ENCODE measurements around the gene AFAP1L1.

Gene AFAP1L1

DNA sequence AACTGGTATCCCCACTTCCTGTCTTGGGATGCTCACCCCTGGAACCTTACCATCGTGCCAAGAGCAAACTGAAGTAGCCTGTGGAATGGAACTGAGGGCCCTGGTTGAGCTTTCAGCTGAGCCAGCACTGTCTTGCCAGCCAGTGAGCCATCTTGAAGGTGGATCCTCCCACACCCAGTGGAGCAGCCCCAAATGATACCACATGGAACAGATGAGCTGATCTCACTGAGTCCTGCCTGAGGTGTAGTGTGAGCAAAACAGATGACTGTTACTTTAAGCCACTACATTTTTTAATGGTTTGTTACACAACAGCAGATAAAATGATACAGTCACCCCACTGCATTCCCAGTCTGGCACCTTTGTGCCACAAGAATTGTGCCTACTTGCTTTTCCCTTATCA is 84.0 kb downstream of the AFAP1L1 start:
- peak in 1 of 2 experiments; percentile 16 for DNase-seq

DNA sequence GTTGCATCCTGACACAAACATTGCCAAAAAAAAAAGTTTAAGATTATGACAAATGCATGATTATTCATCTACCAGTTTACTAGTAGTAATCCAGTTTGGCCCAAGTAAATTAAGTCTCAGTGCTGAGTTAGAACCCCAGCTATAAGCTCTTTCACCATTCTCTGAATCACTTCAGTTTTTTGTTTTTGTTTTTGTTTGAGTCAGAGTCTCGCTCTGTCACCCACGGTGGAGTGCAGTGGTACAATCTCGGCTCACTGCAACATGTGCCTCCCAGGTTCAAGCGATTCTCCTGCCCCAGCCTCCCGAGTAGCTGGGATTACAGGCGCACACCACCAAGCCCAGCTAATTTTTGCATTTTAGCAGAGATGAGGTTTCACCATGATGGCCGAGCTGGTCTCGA is 84.7 kb downstream of the AFAP1L1 start:
- no peak for DNase-seq

DNA sequence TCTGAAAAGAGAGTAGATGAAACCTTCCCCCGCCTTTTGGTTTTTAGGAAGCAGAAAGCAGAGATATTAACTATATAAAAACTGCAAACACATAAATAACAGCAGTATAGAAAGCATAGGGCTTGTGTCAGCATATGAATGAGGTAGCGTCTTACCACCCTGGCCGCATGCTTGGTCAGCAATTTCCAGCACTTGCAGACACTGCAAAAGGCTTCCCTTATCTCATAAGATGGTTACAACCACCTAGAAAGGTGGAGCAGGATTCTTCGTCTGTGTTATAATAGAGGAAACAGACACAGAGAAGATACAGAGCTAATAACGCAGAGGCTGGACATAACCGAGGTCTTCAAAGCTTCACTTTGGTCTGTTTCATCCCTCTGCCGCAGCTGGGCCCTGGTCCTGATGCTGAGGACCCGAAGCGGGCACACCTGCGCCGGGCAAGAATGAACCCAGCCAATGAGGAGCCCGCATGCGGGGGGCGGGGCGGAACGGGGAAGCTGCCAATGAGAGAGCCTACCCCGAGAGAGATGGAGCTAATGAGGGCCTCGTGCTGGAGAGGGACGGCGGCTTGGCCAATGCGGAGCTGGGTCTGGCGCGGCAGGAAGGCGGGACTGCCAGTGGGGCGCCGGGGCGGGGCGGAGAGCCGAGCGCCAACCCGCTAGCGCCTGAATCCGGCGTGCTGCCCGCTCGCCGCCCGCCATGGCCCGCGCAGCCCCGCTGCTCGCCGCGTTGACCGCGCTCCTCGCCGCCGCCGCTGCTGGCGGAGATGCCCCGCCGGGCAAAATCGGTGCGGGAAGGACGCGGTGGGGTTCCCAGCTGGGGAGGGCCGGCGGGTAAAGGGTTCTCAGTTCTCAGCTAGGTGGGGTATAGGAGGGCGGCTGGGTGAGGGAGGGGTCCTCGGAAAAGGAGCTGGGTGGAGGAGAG is 86.0 kb downstream of the AFAP1L1 start, which contains the start of gene PCYOX1L:
PCYOX1L (plus strand) TSS at position 677 of the 924 bp plus-strand sequence; CDS start at position 700, 23 bp downstream.
- DNase-seq, result peak; percentile 97 to 98

DNA sequence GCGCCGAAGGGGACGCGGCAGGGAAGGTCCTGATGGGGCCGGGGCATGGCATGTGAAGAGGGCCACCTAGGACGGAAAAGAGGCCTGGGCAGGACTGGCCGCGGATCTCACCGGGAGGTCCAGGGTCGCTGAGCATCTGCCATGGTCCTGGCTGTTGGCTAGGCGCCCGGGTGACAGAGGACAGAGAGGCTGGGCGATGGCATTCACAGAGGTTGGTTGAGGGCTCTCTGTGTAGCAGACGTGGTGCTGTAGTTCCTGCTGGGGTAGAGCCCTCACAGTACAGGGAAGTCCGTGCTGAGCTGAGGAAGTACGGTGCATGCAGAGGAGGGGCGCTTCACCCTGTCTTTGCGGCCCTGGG is 86.6 kb downstream of the AFAP1L1 start:
- DNase-seq, result peak in 1 of 2 experiments; percentile 9

DNA sequence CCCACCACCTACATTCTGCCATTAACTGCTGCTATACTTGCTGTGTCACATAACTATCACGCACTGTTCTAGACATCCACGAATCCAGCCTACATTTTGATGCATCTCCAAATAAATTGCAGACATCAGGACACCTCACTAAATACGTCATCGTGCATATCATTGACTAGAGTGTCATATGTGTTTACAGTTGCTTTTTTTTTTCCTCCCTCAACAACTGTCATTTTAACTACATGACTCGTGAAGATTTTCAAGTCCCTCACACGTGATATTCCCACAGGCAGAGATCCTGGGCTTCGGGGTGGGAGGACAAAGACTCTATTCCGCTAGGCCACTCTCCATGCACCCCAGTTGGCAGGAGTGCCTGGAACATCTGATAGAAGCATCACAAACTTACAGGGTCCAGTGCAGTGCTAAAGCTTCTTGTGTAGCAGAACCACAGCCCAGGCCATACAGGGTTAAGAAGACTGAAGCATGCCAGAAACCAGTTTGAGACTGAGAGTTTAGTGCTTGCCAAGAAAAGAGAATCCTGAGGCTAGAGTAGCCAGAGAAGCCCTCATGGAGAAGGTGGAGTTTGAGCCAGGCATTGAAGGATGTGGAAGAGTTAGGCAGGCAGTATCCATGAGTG is 87.3 kb downstream of the AFAP1L1 start:
- DNase-seq, result no peak

DNA sequence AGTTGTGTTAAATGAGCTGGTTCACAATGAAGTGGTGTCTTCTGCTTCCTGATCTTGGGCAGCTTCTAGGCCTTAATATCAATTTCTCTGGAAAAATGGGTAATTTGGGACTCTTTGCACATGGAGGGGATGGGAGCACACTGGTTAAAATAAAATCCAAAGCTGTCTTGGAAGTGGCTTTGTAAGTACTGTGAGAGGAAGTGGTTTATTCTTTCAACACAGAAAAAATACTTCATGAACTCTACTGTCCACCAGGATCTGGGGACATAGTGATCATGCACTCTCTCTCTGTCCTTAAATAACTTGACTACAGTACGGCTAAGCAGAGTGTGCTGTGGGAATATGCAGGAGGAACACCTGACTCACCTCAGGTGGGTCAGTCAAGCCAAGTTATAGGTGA is 88.6 kb downstream of the AFAP1L1 start:
- DNase-seq, result no peak

DNA sequence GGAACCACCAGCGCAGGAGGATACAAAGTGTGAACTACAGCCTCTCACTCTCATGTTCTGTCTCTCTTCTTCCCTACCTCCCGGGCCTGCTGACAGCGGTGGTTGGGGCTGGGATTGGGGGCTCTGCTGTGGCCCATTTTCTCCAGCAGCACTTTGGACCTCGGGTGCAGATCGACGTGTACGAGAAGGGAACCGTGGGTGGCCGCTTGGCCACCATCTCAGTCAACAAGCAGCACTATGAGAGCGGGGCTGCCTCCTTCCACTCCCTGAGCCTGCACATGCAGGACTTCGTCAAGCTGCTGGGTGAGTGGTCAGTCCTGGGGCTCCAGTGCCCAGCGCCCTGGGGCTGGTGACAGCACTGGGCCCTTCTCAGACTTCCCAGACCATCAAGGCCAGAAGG is 90.9 kb downstream of the AFAP1L1 start:
- DNase-seq, result no peak

DNA sequence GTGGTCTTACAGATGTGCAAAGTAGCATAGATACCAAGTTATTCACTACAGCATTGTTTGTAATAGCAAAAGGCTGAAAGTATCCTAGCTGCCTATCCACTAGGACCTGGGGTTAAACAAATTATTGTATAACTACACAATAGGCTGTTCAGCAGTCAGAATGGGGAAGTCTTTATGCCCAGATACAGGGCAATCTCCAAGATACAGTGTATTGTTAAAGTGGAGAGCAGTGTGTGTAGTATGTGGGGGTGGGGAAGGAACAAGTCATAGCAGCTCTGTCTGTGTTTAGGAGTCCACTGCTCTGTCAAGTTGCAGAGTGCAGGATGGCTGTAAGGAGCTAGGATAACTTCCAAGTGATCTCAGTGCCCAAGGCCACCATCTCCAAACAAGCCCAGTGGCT is 91.7 kb downstream of the AFAP1L1 start:
- no peak for DNase-seq

DNA sequence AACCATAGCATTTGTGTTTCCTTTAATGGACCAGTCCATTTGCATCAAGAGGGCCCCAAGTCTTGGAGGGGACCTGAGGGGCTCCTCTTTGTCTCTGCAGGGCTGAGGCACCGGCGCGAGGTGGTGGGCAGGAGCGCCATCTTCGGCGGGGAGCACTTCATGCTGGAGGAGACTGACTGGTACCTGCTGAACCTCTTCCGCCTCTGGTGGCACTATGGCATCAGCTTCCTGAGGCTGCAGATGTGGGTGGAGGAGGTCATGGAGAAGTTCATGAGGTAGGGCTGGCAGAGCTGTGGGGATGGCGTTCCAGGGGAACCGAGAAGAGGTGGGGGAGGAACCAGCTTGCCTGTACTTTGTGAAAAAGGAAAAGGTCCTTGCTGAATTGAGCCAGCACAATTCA is 92.3 kb downstream of the AFAP1L1 start:
- DNase-seq, result no peak

DNA sequence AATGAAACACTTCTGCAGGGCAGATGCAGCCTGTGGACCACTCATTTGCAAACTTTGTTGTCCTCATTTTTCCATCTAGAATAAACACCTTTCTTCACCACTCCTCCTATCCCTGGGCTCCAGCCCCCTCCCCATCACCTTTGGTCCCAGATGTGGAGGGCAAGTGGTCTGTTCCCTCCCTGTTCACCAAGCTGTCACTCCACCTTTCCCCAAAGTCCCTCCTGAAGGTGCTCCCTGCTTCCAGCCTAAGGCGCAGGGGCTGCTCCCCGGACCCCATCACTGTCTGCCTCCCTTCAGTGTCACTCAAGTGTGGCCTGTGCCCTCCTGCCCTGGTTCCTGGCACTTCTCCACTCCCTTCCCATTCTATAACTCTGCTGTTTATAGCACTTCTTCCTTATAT is 93.1 kb downstream of the AFAP1L1 start:
- DNase-seq, result no peak

DNA sequence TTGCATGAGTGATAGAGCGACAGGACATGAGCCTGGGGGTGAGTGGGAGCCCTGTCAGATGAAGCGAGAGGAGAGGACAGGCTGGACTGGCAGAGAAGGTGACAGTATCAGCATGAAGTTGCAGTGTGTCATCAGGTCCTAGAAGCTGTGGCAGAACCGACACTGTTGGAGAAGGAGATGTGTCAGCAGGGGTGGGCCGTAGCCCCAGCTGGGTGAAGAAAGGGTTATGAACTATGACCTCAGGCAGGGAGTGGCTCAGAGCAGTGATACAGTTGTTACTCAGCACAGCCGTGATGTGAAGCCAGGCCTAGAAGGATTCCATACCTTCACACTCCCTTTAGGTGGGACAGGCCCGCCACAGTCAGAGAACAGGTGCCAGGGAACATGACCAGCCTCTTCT is 93.8 kb downstream of the AFAP1L1 start:
- DNase-seq, result no peak

DNA sequence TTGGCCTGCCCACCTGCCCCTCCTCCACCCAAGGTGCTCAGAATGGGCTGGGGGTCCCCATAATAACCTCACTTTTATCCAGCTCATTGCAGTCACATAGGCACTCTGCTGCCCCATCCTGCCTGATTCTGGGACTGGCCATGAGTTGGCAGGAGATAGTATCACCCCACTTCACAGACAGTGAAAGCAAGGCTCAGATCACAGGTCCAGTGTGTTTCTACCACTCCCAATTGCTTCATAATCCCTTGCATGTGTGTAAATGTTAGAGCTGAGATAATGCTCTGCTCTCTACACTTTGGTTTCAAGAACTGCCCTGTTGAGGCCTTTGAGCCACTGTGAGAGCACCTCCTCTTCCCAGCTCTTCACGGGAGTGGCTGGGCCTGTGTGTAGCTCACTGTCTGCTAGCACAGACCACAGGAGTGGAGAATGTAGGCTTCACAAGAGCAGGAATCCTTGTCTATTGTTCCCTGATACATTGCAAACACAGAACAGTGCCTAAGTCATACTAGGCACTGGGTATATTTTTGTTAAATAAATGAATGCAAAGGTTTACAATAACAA is 94.6 kb downstream of the AFAP1L1 start:
- no peak for DNase-seq

DNA sequence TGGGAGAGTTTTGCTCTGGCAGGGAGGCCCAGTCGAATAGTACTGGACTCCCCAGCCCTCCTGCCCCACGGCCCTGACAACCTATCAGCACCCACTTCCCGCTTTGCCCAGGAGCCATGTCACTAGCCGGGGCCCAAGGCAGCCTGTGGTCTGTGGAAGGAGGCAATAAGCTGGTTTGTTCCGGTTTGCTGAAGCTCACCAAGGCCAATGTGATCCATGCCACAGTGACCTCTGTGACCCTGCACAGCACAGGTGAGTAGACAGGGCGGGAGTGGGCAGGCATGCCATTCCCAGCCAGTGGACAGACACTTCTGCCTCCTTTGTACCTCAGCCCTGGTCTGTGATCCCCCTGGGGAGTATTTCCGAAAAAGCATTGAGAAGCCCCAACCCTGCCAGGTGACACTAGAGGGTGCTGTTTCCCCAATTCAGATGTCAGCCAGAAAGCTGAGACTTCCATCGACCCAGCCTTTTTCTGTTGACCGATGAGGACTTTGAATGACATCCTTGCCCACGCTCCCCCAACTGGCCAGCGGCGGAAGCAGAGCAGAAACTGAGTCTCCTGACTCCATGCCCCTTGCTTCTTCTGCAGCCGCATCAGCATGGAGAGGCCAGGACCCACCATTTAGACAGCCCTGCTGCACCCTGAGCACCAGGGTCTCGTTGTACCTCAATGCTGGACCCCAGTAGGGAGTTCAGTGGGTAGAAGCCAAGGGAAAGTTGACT is 95.8 kb downstream of the AFAP1L1 start:
- DNase-seq, result peak; percentile 47 to 54

DNA sequence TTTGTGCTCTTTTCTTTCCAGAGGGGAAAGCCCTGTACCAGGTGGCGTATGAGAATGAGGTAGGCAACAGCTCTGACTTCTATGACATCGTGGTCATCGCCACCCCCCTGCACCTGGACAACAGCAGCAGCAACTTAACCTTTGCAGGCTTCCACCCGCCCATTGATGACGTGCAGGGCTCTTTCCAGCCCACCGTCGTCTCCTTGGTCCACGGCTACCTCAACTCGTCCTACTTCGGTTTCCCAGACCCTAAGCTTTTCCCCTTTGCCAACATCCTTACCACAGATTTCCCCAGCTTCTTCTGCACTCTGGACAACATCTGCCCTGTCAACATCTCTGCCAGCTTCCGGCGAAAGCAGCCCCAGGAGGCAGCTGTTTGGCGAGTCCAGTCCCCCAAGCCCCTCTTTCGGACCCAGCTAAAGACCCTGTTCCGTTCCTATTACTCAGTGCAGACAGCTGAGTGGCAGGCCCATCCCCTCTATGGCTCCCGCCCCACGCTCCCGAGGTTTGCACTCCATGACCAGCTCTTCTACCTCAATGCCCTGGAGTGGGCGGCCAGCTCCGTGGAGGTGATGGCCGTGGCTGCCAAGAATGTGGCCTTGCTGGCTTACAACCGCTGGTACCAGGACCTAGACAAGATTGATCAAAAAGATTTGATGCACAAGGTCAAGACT is 96.5 kb downstream of the AFAP1L1 start:
- no peak for DNase-seq

DNA sequence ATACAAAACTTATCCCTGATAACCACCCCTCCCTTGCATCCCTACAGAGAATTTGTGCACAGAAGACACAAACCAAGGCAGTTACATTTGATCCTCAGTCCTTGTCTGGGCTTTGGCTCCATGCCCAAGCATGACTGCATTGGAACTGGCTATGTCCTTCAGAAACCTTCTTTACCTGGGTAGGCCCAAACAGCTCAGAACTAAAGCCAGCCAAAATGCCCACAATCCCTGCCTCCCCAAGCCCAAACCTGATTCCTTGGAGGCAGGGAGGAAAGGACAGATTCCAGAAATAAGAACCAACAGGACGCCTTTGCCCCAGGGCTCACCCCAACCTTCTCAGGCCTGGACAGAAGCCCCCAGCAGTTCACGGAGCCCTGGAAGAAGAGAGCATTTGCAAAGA is 99.2 kb downstream of the AFAP1L1 start:
- no peak for DNase-seq

DNA sequence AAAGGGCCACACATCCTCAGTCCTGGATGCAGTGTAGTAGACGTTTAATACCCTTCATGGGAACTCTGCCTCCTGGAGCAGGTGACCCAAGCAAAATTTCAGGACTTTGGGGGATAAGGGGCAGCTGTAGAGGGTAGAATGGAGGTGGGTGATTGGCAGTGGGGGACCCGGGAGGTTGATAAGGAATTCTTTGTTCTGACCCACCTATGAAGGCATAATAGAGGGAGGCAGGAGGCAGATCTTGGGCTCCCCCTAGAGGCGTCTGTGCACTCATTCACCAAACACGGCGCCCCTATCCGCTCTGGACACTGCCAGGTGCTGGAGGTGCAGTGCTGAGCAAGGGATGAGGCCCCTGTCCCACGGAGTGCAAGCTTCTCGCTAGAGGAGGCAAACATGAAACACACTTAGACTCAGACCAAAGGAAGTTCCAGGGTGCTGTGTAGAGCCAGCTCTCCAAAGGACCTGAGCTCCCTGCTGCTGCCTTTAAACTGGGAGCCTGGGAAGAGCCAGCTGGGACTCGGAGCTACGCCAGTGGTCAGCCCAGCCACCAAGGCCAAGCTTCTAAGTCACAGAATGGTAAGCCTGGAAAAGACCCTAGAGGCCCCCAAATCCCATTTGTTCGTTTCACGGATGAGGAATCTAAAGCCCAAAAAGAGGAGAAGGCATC is 99.8 kb downstream of the AFAP1L1 start:
- DNase-seq, result peak; percentile 61 to 68

DNA sequence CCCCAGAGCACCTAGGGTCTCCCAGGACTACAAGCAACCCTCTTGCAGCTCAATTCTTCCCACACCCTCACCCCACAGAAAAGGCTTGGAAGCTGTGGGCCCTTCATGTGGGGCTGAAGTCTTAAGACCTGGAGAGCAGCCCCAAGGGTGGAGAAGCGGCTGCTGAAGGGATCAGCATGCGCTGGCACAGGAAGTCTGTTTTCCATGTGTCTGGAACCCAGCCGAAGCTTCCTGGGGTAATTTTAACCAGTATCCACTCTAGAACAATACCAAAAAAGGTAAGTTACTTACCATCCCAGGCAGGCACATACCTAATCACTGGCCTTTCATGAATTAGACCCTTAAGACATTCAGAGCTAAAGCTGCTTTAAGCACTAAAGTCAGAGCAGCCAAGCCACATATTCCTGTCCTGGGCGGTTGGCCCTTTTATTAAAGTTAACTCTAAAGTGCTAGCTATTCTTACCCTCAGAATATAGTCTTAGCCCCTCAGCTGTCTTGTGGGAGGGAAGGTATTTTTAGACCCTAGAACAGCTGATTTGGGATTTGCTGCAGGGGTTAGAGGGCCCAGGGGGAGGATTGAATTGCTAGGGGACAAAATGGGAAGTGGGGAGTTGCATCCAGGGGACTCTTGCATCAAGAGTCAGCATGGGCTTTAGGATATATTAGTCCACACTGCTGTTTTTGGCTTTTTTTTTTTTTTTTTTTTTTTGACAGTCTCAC is 100.6 kb downstream of the AFAP1L1 start:
- DNase-seq, result no peak

DNA sequence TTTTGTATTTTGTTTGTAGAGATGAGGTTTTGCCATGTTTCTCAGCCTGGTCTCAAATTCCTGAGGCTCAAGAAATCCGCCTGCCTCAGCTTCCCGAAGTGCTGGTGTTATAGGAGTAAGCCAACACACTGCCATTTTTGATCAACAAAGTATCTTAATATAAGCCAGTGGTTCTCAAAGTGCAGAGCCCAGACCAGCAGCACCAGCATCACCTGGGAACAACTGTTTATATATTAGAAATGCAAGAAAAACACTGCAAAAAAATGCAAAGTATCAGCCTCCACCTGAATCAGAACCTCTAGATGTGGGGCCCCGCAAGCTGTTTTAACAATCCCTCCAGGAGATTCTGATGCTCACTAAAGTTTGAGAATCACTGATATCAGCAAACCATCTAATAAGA is 101.3 kb downstream of the AFAP1L1 start:
- no peak for DNase-seq

DNA sequence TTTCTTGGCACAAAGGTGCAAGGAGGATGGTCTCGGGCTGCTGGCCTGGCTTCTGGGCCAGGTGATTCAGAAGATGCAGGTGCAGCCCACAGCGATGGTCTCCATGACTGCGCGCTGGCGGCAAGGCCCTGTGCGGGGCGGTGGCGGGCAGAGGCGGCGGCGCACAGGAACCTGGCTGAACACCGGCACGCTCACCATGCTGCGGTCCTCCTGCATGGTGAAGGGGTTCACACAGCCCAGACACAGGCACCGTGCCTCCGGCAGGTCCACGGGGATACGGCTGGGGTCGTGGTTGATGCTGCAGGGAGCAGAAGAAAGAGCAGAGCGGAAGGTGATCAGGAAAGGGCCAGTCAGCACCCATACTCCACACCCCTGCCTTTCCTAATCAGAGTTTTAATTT is 102.6 kb downstream of the AFAP1L1 start:
- no peak for DNase-seq

DNA sequence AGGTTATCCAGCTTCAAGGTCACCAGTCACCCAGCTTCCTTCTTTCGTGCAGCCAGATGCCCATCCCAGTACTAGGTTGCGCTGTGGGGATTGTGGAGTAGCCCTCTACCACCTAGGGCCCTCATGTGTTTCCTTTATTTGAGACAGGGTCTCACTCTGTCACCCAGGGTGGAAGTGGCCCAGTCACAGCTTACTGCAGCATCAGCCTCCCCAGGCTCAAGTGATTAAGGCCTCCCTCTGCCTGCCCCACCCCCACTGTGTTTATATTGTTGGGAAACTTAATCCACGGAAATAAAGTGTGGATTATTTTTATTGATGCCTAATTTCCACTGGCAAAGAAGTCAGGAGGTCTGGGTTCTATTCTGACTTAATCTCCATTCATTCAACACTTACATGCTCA is 103.1 kb downstream of the AFAP1L1 start:
- no peak for DNase-seq

DNA sequence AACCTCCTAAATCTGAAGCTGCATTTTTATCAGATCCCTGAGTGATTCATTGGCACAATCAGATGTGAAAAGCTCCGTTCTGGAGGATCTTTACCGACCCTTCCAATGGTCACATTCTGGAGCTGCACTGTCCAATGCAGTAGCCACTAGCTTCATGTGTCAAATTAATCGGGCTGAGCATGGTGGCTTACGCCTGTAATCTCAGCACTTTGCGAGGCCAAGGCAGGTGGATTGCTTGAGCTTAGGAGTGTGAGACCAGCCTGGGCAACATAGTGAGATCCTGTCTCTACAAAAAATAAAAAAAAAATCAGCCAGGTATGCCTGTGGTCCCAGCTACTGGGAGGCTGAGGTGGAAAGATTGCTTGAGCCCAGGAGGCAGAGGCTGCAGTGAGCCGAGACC is 103.8 kb downstream of the AFAP1L1 start:
- DNase-seq, result no peak

DNA sequence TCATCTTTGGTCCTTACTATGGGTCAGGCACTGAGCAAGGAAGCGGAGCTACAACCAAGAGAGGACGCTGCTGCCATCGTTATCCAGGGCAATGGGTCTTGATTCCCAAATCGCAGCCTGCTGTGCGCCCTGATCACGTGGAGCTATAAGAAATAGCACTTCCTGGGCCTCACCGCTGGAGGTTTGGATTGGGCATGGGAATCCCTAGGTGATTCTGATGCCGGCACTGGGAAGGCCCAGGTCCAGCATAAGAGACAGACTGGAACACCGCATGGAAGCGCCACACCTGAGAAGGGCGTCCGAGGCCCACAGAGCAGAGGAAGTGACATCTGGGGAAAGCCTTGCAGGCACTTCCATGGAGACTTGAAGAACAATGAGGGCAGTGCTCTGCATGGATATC is 104.4 kb downstream of the AFAP1L1 start:
- no peak for DNase-seq
